GM21723 (cell line): Measurements from ENCODE around the gene CYB561D2.

Experiments used
- ATAC-seq: cut with Tn5 transposase; IDR thresholded peaks from one replicate; pipeline ENCODE4 v1.9.1; 2021; ENCODE audit warnings: mild to moderate bottlenecking, moderate library complexity; ENCODE audit not compliant: unreplicated experiment

Gene CYB561D2

DNA sequence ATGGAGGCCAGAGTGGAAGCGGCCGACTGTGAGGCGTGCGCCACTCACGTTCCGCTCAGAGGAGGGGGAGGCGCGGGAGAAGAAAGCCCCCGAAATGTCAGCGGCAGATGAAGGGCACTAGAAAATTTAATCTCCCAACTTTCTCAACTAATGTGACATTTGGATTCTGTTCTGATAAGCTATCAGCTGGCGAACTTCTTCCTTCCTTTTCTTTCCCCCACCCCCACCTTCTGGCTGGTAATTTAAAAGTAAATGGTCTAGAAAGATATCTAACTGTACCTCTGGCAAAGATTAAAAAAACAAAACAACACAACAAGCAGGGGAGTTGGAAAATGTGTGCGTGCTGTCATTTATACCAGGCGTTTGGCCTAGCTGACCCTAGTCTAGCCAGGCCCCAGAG is 35.1 kb downstream of the CYB561D2 start:
- no peak for ATAC-seq

GRCh38 chr3:50388016-50388719 is 37.5 kb downstream of the CYB561D2 start:
- ATAC-seq, result no peak

GRCh38 chr3:50388720-50389413 is 38.2 kb downstream of the CYB561D2 start:
- no peak for ATAC-seq

DNA sequence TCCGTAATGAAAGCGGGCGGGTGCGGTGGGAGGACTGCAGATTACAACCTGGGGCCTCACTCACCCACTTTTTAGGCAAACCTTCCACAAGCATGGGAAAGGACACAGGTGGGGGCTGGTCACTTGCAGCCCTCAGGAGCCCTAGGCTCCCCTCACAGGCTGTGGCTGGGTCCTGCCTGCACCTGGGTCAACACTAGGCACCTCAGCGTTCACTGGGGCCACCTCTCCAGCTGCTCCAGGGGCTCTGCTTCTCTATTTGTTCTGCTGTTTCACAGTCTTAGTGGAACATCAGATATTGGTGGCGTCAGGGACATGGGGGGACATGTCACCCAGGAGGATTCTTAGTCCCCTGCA is 38.7 kb downstream of the CYB561D2 start:
- no peak for ATAC-seq

- ATAC-seq, result no peak
Measured at GRCh38 chr3:50390508-50391224, 40.0 kb downstream of the CYB561D2 start.

DNA sequence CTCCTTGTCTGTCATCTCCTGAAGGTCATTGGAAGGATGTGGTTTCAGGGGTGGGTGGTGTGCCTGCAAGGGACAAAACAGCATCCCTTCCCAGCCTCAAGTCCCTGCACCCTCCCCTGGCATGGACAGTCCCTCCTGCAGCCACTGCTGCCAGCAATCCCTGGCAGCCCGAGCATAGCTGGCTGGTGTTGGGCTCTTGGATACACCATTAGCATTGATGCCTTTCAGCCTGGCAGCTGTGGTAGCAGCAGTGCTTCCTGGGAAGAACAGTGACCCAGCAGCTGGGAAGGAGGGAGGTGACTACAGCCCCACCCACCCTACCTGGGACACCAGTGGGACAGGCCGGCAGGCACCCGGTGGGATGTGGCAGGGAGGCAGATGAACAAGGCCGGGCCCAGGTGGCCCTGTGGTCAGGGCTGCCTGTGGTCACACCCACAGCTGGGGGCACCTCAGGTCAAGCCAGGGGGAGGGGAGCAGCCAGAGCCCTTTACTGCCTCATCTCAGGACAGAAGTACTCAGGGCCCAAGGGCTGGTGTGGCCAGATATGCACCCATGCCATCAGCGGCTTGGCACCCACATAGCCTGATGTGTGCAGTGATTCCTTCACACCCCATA is 41.5 kb downstream of the CYB561D2 start:
- ATAC-seq, result no peak

GRCh38 chr3:50393061-50393460 is 42.4 kb downstream of the CYB561D2 start:
- ATAC-seq, result no peak

DNA sequence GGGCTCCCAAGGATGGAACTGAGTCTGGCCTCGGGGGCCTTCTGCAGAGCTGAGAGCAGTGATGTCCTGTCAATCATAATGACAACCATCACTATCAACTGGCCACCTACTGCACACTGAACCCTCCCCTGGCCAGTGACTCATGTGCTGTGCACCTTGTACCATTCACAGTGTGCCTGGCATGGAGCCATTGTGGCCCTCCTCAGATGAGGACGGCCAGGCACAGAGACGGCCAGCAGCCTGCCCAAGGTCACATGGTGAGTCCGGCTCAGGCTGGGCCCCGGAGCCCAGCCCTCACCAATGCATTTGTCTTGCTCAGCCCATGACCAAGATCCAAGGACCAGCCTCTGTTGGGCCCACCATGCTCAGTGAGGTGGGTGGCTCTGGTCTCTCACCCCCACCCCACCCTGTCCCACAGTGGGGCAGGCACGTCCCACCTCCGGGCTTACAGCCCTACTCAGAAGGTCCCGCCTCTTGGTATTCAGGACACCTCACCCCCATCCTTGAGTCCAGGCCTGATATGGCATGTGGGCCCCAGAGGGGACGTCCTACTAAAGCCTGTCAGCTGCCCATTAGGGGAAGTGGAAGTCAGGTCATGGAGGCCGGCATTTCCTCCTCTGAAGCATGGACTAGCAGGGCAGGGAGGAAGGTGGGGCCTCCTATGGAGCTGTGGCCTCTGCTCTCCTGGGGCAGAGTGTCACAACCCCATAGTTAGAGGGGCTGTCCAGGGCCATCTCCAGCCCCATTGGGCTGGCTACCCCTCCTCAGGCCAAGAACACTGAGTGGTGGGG is 44.6 kb downstream of the CYB561D2 start:
- ATAC-seq, result no peak

DNA sequence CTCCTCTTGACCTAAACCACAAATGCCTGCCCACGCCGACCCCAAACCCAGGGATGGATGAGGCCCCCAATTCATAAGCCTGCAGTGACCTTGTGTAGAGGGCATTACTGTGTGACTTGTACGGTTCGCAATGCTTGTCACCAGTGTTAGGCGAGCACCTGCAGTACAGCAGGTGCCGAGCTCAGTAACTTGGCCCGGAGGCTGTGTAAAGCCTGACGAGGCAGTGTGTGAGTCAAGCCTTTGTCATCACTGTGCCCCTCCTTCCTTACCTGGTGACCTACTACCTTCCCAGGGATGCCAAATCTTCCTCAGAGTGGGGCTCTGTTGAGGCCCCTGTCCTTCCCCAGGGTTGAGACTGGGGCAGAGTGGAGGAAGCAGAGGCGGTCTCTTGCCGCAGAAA is 45.8 kb downstream of the CYB561D2 start:
- no peak for ATAC-seq

DNA sequence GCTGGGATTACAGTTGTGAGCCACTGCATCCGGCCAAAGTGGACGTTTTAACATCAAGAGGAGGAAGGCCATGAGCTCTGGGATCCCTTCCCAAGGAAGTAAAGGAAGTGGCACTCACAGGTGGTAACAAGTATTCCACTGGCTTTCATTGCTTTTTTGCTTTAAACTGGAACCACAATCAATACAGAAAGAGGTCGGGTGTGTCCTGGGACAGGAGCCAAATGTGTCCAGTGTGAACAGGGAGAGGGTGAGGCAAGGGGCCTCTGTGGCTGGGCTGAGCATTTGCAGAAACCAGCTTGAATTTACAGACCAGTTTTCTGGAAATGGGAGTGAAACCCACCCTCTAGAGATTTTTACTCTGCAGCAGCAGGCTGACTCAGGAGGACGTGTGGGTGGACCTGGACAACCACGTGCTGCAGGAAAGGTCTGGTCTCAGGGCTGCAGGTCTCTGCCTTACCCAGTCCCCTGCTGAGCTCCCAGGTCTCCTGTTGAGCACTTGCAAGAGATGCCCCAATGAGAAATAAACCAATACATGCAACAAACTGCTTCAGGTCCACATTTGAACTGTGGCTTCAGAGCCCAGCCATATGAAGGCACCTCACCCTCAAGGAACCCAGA is 51.4 kb downstream of the CYB561D2 start:
- ATAC-seq, result no peak
